ENCODE data around the gene NFKBIZ. TPM values are rescaled to one million over a fixed set of nuclear protein-coding genes. Genes with fewer than 3 reads are reported as not detected.
"Not testable (repeated sequence)": the region's sequence is repeated elsewhere in the genome, so short reads cannot be mapped to it uniquely, and the experiment has no call there.

The NFKBIZ gene
- total RNA-seq, 1 experiment from 2014 or later, result 15.1 TPM

DNA sequence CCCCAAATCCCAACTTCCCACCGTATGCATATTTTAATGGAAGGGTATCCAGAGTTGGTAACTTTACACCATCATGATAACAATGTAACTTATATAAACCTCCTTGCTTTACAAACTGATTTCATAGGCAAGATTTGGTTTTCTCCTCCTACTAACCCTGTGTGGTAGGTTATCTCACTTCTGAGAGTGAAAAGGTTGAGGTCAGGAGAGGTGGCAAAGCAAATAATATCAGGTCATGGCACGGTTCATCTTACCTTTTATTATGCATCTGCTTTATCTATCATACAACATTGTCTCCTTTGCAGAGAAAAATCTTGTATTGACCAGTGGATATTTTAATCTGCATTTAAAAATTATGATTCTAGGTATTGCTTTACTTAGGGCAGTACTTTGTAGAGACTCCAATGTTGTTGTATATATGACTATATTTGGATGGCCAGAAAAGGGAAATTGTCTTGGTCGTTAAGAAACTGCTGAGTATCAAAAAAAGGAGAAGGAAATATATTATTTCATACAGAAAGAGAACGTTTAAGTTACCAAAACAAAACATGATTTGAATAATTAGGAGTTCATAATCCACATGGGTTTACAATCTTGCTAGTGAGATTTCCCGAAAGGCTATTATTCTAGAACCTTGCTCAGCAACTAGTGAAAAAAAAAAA is 30.4 kb downstream of the NFKBIZ start (continued):
- TF ChIP-seq, protein P1, sequence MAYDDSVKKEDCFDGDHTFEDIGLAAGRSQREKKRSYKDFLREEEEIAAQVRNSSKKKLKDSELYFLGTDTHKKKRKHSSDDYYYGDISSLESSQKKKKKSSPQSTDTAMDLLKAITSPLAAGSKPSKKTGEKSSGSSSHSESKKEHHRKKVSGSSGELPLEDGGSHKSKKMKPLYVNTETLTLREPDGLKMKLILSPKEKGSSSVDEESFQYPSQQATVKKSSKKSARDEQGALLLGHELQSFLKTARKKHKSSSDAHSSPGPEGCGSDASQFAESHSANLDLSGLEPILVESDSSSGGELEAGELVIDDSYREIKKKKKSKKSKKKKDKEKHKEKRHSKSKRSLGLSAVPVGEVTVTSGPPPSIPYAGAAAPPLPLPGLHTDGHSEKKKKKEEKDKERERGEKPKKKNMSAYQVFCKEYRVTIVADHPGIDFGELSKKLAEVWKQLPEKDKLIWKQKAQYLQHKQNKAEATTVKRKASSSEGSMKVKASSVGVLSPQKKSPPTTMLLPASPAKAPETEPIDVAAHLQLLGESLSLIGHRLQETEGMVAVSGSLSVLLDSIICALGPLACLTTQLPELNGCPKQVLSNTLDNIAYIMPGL (CRISPR knock-in tag; IDR thresholded peaks at IDR 0.05), result no peak
- TF ChIP-seq, protein P2, sequence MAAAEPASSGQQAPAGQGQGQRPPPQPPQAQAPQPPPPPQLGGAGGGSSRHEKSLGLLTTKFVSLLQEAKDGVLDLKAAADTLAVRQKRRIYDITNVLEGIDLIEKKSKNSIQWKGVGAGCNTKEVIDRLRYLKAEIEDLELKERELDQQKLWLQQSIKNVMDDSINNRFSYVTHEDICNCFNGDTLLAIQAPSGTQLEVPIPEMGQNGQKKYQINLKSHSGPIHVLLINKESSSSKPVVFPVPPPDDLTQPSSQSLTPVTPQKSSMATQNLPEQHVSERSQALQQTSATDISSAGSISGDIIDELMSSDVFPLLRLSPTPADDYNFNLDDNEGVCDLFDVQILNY (CRISPR knock-in tag; IDR thresholded peaks at IDR 0.05), result no peak
- no peak for TF ChIP-seq ETV6 (CRISPR knock-in tag; IDR thresholded peaks at IDR 0.05)
- TF ChIP-seq MYBL2 (CRISPR knock-in tag; IDR thresholded peaks at IDR 0.05), result no peak
- TF ChIP-seq, protein P3, sequence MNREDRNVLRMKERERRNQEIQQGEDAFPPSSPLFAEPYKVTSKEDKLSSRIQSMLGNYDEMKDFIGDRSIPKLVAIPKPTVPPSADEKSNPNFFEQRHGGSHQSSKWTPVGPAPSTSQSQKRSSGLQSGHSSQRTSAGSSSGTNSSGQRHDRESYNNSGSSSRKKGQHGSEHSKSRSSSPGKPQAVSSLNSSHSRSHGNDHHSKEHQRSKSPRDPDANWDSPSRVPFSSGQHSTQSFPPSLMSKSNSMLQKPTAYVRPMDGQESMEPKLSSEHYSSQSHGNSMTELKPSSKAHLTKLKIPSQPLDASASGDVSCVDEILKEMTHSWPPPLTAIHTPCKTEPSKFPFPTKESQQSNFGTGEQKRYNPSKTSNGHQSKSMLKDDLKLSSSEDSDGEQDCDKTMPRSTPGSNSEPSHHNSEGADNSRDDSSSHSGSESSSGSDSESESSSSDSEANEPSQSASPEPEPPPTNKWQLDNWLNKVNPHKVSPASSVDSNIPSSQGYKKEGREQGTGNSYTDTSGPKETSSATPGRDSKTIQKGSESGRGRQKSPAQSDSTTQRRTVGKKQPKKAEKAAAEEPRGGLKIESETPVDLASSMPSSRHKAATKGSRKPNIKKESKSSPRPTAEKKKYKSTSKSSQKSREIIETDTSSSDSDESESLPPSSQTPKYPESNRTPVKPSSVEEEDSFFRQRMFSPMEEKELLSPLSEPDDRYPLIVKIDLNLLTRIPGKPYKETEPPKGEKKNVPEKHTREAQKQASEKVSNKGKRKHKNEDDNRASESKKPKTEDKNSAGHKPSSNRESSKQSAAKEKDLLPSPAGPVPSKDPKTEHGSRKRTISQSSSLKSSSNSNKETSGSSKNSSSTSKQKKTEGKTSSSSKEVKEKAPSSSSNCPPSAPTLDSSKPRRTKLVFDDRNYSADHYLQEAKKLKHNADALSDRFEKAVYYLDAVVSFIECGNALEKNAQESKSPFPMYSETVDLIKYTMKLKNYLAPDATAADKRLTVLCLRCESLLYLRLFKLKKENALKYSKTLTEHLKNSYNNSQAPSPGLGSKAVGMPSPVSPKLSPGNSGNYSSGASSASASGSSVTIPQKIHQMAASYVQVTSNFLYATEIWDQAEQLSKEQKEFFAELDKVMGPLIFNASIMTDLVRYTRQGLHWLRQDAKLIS (CRISPR knock-in tag; IDR thresholded peaks at IDR 0.05; ENCODE audit: borderline replicate concordance), result no peak

DNA sequence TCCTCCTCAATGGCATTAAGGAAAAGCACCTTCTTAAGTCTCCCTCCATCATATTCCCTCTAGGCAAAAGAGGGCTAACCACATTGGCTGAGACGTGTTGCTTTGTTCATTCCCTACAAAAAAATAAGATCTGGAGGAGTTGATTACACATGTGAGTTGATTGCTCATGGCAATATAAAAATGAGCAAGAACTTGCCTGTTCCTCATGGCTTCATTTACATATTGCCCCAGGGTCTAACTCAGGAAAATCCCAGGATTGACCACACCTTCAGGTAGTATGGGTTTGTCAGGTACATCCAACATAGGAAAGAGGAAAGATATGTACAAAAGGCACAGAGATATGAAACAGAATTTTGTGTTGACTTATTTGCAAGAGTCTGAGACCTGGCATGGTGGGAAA is 35.5 kb downstream of the NFKBIZ start:
- ChIA-PET POLR2A (no interaction called here), CTCF (no interaction called here)
- no peak for TF ChIP-seq ZNF423 (CRISPR knock-in tag; IDR thresholded peaks at IDR 0.05)
- TF ChIP-seq HMGA2 (CRISPR knock-in tag; IDR thresholded peaks at IDR 0.05), result no peak
- no peak for TF ChIP-seq SMAD4 (CRISPR knock-in tag; IDR thresholded peaks at IDR 0.05)
- no peak for TF ChIP-seq ZNF138 (CRISPR knock-in tag; conservative IDR thresholded peaks at IDR 0.05)
- no peak for TF ChIP-seq JAZF1 (CRISPR knock-in tag; IDR thresholded peaks at IDR 0.05)
- TF ChIP-seq FOXK1 (CRISPR knock-in tag; IDR thresholded peaks at IDR 0.05), result no peak
- TF ChIP-seq, protein P4, sequence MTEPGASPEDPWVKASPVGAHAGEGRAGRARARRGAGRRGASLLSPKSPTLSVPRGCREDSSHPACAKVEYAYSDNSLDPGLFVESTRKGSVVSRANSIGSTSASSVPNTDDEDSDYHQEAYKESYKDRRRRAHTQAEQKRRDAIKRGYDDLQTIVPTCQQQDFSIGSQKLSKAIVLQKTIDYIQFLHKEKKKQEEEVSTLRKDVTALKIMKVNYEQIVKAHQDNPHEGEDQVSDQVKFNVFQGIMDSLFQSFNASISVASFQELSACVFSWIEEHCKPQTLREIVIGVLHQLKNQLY (CRISPR knock-in tag; IDR thresholded peaks at IDR 0.05), result no peak
- no peak for TF ChIP-seq TEAD4 (CRISPR knock-in tag; IDR thresholded peaks at IDR 0.05)
- TF ChIP-seq MXD4 (CRISPR knock-in tag; IDR thresholded peaks at IDR 0.05; ENCODE audit: borderline replicate concordance), result no peak
- TF ChIP-seq, protein P5, sequence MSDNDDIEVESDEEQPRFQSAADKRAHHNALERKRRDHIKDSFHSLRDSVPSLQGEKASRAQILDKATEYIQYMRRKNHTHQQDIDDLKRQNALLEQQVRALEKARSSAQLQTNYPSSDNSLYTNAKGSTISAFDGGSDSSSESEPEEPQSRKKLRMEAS (CRISPR knock-in tag; IDR thresholded peaks at IDR 0.05), result no peak
- no peak for TF ChIP-seq TP53 (CRISPR knock-in tag; IDR thresholded peaks at IDR 0.05)
- TF ChIP-seq, protein P6, sequence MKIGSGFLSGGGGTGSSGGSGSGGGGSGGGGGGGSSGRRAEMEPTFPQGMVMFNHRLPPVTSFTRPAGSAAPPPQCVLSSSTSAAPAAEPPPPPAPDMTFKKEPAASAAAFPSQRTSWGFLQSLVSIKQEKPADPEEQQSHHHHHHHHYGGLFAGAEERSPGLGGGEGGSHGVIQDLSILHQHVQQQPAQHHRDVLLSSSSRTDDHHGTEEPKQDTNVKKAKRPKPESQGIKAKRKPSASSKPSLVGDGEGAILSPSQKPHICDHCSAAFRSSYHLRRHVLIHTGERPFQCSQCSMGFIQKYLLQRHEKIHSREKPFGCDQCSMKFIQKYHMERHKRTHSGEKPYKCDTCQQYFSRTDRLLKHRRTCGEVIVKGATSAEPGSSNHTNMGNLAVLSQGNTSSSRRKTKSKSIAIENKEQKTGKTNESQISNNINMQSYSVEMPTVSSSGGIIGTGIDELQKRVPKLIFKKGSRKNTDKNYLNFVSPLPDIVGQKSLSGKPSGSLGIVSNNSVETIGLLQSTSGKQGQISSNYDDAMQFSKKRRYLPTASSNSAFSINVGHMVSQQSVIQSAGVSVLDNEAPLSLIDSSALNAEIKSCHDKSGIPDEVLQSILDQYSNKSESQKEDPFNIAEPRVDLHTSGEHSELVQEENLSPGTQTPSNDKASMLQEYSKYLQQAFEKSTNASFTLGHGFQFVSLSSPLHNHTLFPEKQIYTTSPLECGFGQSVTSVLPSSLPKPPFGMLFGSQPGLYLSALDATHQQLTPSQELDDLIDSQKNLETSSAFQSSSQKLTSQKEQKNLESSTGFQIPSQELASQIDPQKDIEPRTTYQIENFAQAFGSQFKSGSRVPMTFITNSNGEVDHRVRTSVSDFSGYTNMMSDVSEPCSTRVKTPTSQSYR (CRISPR knock-in tag; IDR thresholded peaks at IDR 0.05), result no peak
- no peak for TF ChIP-seq CREM (CRISPR knock-in tag; IDR thresholded peaks at IDR 0.05)
- TF ChIP-seq, protein P7, sequence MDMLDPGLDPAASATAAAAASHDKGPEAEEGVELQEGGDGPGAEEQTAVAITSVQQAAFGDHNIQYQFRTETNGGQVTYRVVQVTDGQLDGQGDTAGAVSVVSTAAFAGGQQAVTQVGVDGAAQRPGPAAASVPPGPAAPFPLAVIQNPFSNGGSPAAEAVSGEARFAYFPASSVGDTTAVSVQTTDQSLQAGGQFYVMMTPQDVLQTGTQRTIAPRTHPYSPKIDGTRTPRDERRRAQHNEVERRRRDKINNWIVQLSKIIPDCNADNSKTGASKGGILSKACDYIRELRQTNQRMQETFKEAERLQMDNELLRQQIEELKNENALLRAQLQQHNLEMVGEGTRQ (CRISPR knock-in tag; IDR thresholded peaks at IDR 0.05), result no peak
- TF ChIP-seq, protein P8, sequence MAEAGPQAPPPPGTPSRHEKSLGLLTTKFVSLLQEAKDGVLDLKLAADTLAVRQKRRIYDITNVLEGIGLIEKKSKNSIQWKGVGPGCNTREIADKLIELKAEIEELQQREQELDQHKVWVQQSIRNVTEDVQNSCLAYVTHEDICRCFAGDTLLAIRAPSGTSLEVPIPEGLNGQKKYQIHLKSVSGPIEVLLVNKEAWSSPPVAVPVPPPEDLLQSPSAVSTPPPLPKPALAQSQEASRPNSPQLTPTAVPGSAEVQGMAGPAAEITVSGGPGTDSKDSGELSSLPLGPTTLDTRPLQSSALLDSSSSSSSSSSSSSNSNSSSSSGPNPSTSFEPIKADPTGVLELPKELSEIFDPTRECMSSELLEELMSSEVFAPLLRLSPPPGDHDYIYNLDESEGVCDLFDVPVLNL (CRISPR knock-in tag; IDR thresholded peaks at IDR 0.05; ENCODE audit: borderline replicate concordance, low read depth), result no peak
- no peak for TF ChIP-seq OVOL2 (CRISPR knock-in tag; IDR thresholded peaks at IDR 0.05; ENCODE audit: borderline replicate concordance)
- ATAC-seq, result no peak
- H3K27ac Mint-ChIP-seq, result no peak overlapping the region
- H3K27me3 Mint-ChIP-seq (ENCODE audit: low read depth), result no peaks in the 10 kb centered on the region
- no peaks in the 10 kb centered on the region for H3K4me1 Mint-ChIP-seq
- no peak overlapping the region for H3K4me3 Mint-ChIP-seq
- H3K36me3 Mint-ChIP-seq, result 0 out of 2 replicates have a peak, but pooled peaks cover 3% of the 10 kb centered on the region
- DNase-seq (ENCODE audit: low spot score), result no peak
- peaks cover 18% of the 10 kb centered on the region for H3K9me3 Mint-ChIP-seq

DNA sequence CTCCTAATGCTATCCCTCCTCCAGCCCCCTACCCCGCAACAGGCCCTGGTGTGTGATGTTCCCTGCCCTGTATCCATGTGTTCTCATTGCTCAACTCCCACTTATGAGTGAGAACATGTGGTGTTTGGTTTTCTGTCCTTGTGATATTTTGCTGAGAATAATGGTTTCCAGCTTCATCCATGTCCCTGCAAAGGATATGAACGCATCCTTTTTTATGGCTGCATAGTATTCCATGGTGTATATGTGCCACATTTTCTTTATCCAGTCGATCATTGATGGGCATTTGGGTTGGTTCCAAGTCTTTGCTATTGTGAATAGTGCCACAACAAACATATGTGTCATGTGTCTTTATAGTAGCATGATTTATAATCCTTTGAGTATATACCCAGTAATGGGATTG is 36.3 kb downstream of the NFKBIZ start:
- H3K36me3 Mint-ChIP-seq; POLR2A ChIA-PET; CTCF ChIA-PET; H3K4me1 Mint-ChIP-seq; DNase-seq (ENCODE audit: low spot score); H3K4me3 Mint-ChIP-seq; H3K27me3 Mint-ChIP-seq (ENCODE audit: low read depth); ATAC-seq; H3K27ac Mint-ChIP-seq: not testable (repeated sequence)
- peaks cover 18% of the 10 kb centered on the region for H3K9me3 Mint-ChIP-seq

Data from WTC11 (cell line).